CD14-positive monocyte (primary cell): ENCODE results near the gene CDC14A. TPM values are rescaled to one million over a fixed set of nuclear protein-coding genes. Genes with fewer than 3 reads are reported as not detected.

Experiments used
- DNase-seq, 3 donors: peaks; one replicate each; pipeline ENCODE4 v3.0.0-alpha.2; 2011 to 2022
- H2AFZ ChIP-seq: 2 replicates; pipeline ENCODE4 v1.6.0; 2012; ENCODE audit warnings: mild to moderate bottlenecking, low read depth, low read length, inconsistent platforms; ENCODE audit not compliant: insufficient read depth, poor library complexity, severe bottlenecking
- H3K27ac ChIP-seq, 2 donors: 1 replicate in 1 of 2; 2 replicates in 1 of 2; pipeline ENCODE4 v1.5.1; 2012 to 2013; ENCODE audit warnings: low read length in 2 of 2, control low read depth in 1 of 2, inconsistent platforms in 1 of 2, low read depth in 1 of 2, mild to moderate bottlenecking in 1 of 2
- H3K27me3 ChIP-seq, 2 donors: one replicate each; pipeline versions ENCODE4 v1.6.0 to v1.6.1; 2011 to 2013; ENCODE audit warnings: low read length in 2 of 2; ENCODE audit not compliant: control insufficient read depth in 2 of 2, insufficient read depth in 2 of 2
- H3K36me3 ChIP-seq, 2 donors: replicated peaks in 1 of 2; 1 replicate in 1 of 2; 2 replicates in 1 of 2; pipeline versions ENCODE4 v1.5.1 to v1.6.1; 2012 to 2013; ENCODE audit warnings: low read length in 2 of 2, control low read depth in 1 of 2, inconsistent platforms in 1 of 2, mild to moderate bottlenecking in 1 of 2; ENCODE audit not compliant: insufficient read depth in 2 of 2, control insufficient read depth in 1 of 2
- H3K4me1 ChIP-seq, 2 donors: 1 replicate in 1 of 2; 2 replicates in 1 of 2; pipeline versions ENCODE4 v1.5.1 to v1.6.1; 2012 to 2013; ENCODE audit warnings: low read length in 2 of 2, control low read depth in 1 of 2, inconsistent platforms in 1 of 2, mild to moderate bottlenecking in 1 of 2, moderate library complexity in 1 of 2; ENCODE audit not compliant: insufficient read depth in 2 of 2, control insufficient read depth in 1 of 2
- H3K4me2 ChIP-seq: replicated peaks from 2 replicates; pipeline ENCODE3; 2012; ENCODE audit warnings: low read length, moderate library complexity, mild to moderate bottlenecking; ENCODE audit not compliant: poor library complexity, severe bottlenecking; ENCODE audit errors: extremely low read depth
- H3K4me3 ChIP-seq, 3 experiments: fragments of 200-600 bp in 1 of 3; sonication (generic) in 1 of 3; replicated peaks in 1 of 3; 1 replicate in 2 of 3; 2 replicates in 1 of 3; pipeline ENCODE4 v1.5.1; 2011 to 2013; ENCODE audit warnings: low read length in 3 of 3, mild to moderate bottlenecking in 3 of 3, control low read depth in 2 of 3, low read depth in 2 of 3, inconsistent platforms in 1 of 3, moderate library complexity in 1 of 3
- H3K79me2 ChIP-seq: 2 replicates; pipeline ENCODE4 v1.6.0; 2012; ENCODE audit warnings: mild to moderate bottlenecking, control low read depth, inconsistent platforms, low read length, moderate library complexity; ENCODE audit not compliant: insufficient read depth
- H3K9ac ChIP-seq: 2 replicates; pipeline ENCODE4 v1.6.0; 2017; ENCODE audit warnings: low read length, mild to moderate bottlenecking; ENCODE audit not compliant: insufficient read depth, poor library complexity, severe bottlenecking
- H3K9me3 ChIP-seq, 2 donors: replicated peaks in 1 of 2; 1 replicate in 1 of 2; 2 replicates in 1 of 2; pipeline versions ENCODE4 v1.5.1 to v1.6.1; 2012 to 2013; ENCODE audit warnings: low read length in 2 of 2, control low read depth in 1 of 2; ENCODE audit not compliant: control insufficient read depth in 1 of 2, insufficient read depth in 1 of 2
- H4K20me1 ChIP-seq: 2 replicates; pipeline ENCODE4 v1.6.0; 2012; ENCODE audit warnings: mild to moderate bottlenecking, low read length, control low read depth, moderate library complexity; ENCODE audit not compliant: insufficient read depth
- H3K27ac Mint-ChIP-seq, 7 donors: one replicate each; pipeline ENCODE4 v1.8.0; 2020; ENCODE audit warnings: mild to moderate bottlenecking in 7 of 7, mixed read lengths in 7 of 7, moderate library complexity in 6 of 7, inconsistent platforms in 2 of 7
- H3K27me3 Mint-ChIP-seq, 3 donors: one replicate each; pipeline ENCODE4 v1.8.0; 2021 to 2022; ENCODE audit warnings: low read depth in 3 of 3, mild to moderate bottlenecking in 3 of 3, mixed read lengths in 3 of 3, moderate library complexity in 3 of 3, inconsistent platforms in 1 of 3
- H3K36me3 Mint-ChIP-seq, 2 donors: one replicate each; pipeline ENCODE4 v1.8.0; 2020; ENCODE audit warnings: mixed read lengths in 2 of 2, inconsistent platforms in 1 of 2, mild to moderate bottlenecking in 1 of 2
- H3K4me1 Mint-ChIP-seq: one replicate; pipeline ENCODE4 v1.8.0; 2020; ENCODE audit warnings: mild to moderate bottlenecking, mixed read lengths
- H3K4me3 Mint-ChIP-seq, 2 donors: one replicate each; pipeline ENCODE4 v1.8.0; 2020; ENCODE audit warnings: mild to moderate bottlenecking in 2 of 2, mixed read lengths in 2 of 2, moderate library complexity in 1 of 2
- H3K9me3 Mint-ChIP-seq, 7 donors: one replicate each; pipeline ENCODE4 v1.8.0; 2020 to 2022; ENCODE audit warnings: mixed read lengths in 7 of 7, mild to moderate bottlenecking in 6 of 7, moderate library complexity in 6 of 7, inconsistent platforms in 2 of 7
- WGBS: methylation state at CpG from one replicate; pipeline ENCODE4 v1.1.5; 2013; ENCODE audit warnings: missing lambda C conversion rate; ENCODE audit not compliant: insufficient coverage; 5-methylcytosine and 5-hydroxymethylcytosine counted together
- intact Hi-C, 2 donors: fragments of 100-400 bp; cut with micrococcal nuclease; formaldehyde crosslinking; loops; one replicate each; pipeline versions ENCODE4 v1.15.0 to v1.15.1; 2023
- polyA plus RNA-seq, 3 donors: library from polyadenylated mRNA; depleted of rRNA in 1 of 3; unstranded in 2 of 3; stranded (reverse) in 1 of 3; fragments of 300-500 nt in 2 of 3; fragments of >200 nt in 1 of 3; fragmentation: Illumina TruSeq in 2 of 3; gene quantifications; 1 replicate in 2 of 3; 2 replicates in 1 of 3; pipeline ENCODE4 v1.2.3, GENCODE V29; 2012 to 2021
- TF ChIP-seq, protein P1 (sequence below): fragments of 200-600 bp; IDR thresholded peaks from one replicate; pipeline ENCODE4 v1.8.0; 2022; ENCODE audit warnings: antibody characterized with exemption, mild to moderate bottlenecking

The CDC14A gene
- polyA plus RNA-seq, 3 donors, result 4.2 to 9.2 (median 6.1) TPM

DNA sequence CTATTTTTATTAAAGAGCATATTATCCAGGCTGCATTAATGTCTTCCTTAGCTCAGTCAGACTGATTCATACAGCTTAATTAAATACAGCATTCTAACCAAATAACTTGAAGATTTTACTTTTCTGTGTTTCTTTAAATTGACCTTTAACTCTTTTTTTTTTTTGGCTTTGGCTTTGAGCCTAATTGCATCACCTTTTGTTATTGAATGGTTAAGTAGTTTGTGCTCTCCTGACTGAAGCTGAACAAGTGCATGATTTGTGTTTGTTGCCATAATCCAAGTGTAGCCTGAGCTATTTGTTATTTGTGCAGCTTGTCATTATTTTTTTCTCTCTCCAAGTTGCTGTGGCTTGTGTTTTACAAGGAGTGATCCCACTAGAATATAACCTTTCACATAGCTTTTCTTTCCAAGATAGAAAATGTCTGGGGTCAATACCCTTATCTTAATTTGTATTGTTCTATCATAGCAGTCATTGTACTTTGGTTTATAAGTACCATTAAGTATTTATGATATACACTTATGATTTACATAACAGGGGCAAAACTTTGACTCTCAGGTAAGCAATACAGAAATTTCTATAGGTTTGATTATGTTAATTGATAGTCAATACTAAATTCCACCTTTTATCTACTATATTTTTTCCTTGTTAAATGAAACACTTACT, 31.6 kb downstream of the CDC14A start:
- Histone ChIP-seq H3K36me3 (peaks cover 8 to 42% of the 10 kb centered on the region in 2 donors), H2AFZ (no peak overlapping the region), H3K4me2 (no peak overlapping the region), H3K27ac (no peak overlapping the region), H3K4me1 (peaks cover 6 to 17% of the 10 kb centered on the region in 2 donors), H3K9ac (no peak overlapping the region), H4K20me1 (peaks cover 42% of the 10 kb centered on the region), H3K27me3 (no peaks in the 10 kb centered on the region), H3K79me2 (peaks cover 70% of the 10 kb centered on the region), H3K9me3 (no peaks in the 10 kb centered on the region), H3K4me3 (no peak overlapping the region)
- Mint-ChIP-seq H3K27ac (no peak overlapping the region), H3K9me3 (no peaks in the 10 kb centered on the region), H3K36me3 (peaks cover 23 to 33% of the 10 kb centered on the region in 2 donors), H3K27me3 (peaks cover 0 to 1% (median 0%) of the 10 kb centered on the region in 3 donors), H3K4me3 (no peak overlapping the region), H3K4me1 (peaks cover 33% of the 10 kb centered on the region)
- no peak for DNase-seq
- TF ChIP-seq, protein P1, sequence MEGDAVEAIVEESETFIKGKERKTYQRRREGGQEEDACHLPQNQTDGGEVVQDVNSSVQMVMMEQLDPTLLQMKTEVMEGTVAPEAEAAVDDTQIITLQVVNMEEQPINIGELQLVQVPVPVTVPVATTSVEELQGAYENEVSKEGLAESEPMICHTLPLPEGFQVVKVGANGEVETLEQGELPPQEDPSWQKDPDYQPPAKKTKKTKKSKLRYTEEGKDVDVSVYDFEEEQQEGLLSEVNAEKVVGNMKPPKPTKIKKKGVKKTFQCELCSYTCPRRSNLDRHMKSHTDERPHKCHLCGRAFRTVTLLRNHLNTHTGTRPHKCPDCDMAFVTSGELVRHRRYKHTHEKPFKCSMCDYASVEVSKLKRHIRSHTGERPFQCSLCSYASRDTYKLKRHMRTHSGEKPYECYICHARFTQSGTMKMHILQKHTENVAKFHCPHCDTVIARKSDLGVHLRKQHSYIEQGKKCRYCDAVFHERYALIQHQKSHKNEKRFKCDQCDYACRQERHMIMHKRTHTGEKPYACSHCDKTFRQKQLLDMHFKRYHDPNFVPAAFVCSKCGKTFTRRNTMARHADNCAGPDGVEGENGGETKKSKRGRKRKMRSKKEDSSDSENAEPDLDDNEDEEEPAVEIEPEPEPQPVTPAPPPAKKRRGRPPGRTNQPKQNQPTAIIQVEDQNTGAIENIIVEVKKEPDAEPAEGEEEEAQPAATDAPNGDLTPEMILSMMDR, result no peak
- intact Hi-C loops, result no loop called here

DNA sequence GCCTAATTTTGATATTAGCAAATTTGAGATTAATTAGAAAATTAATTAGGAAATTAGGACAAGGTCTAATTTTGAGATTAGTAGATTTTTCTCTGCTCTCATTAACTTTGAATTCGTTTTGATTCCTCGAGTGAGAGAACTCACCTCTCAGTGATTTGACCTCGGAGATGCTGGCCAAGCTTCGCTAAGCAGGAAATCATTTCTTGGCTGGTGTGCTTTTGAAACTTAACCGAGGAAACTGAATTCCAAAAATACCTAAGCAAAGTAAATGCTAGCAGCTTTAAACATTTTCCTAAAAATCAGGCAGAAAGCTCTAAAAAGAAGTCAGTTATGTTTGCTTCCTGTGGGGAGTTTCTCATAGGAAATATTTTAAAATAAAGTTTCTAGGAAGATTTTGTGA, 34.9 kb downstream of the CDC14A start:
- peaks cover 16% of the 10 kb centered on the region for H4K20me1 ChIP-seq
- H3K4me3 ChIP-seq, result no peak overlapping the region
- peak overlapping the region in 1 of 7 donors; percentile 63 for H3K27ac Mint-ChIP-seq
- no peak overlapping the region for H3K4me2 ChIP-seq
- H3K4me1 ChIP-seq, result peaks cover 6 to 14% of the 10 kb centered on the region in 2 donors
- peaks cover 12 to 40% of the 10 kb centered on the region in 2 donors for H3K36me3 ChIP-seq
- H3K79me2 ChIP-seq, result peaks cover 65% of the 10 kb centered on the region
- H3K27me3 ChIP-seq, result no peaks in the 10 kb centered on the region
- no peak overlapping the region for H3K4me3 Mint-ChIP-seq
- H3K27ac ChIP-seq, result peak overlapping the region in 1 of 2 donors; percentile 41
- H3K36me3 Mint-ChIP-seq, result peaks cover 20 to 34% of the 10 kb centered on the region in 2 donors
- intact Hi-C loops, result no loop called here
- H3K9me3 ChIP-seq, result no peaks in the 10 kb centered on the region
- TF ChIP-seq, protein P1, result no peak
- 3% methylated on average over 4 of the region's 5 CpGs for WGBS
- no peaks in the 10 kb centered on the region for H3K9me3 Mint-ChIP-seq
- H2AFZ ChIP-seq, result no peak overlapping the region
- DNase-seq, result no peak
- H3K9ac ChIP-seq, result no peak overlapping the region
- no peaks in the 10 kb centered on the region for H3K27me3 Mint-ChIP-seq
- peaks cover 31% of the 10 kb centered on the region for H3K4me1 Mint-ChIP-seq
